NCI-H2196 treated with DMSO at 0.1 percent for 48 hours (cell line): ENCODE data around the gene RNF149.
"Not testable (repeated sequence)": the region's sequence is repeated elsewhere in the genome, so short reads cannot be mapped to it uniquely, and the experiment has no call there.

Experiments
- DNase-seq: peaks from one replicate; lab custom pipeline; 2025; ENCODE audit not compliant: unreplicated experiment; lab: John Stamatoyannopoulos, UW

Gene RNF149

DNA sequence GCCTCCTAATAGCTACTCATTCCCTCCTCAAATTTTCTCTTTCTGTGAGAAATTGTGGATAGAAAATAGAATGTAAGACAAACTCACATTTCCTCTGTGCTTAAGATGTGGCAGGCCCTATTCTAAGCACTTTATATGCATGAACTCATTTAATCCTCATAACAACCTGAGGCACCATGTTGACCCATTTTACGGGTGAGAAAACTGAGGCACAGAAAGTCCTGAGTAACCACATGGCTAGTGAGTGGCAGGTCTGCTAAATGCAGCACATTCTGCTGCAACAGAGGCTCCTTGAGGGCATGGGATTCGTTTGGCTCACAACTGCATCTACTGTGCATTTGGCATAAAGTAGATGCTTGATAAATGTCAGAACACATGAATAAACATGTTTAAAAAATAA is 22.7 kb upstream of the RNF149 start:
- DNase-seq: no peak

DNA sequence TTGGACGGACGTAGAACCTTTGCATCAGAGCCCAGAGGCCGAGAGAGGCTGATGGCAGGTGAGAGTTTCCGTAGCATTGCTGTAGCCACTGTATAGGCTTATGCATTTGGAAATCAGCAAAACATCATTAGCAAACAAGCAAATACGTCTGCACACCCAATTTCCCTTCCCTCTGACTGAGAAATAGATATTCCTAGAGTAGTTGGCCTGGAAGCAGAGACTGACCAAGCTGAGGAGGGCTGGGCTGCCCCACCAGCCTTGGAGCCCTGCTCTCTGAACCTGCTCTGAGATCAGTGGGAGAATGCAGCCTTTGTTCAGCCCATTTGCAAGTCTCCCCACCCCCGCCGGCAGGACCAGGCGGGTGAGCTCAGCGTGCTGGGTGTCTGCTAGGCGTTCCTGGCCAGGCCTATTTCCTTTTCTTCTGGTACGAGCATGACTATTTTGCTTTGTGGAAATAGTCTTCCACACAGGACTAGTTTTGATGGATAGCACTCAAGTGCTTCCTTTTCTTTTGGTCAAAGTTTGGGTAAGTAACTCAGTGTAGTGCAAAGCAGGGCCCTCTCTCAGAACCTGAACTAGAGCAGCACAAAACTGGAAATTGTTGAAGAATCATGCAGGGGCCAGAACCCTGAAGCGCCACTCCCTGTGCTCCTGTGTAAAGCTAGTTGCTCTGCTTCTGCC is 21.9 kb upstream of the RNF149 start:
- DNase-seq: no peak

DNA sequence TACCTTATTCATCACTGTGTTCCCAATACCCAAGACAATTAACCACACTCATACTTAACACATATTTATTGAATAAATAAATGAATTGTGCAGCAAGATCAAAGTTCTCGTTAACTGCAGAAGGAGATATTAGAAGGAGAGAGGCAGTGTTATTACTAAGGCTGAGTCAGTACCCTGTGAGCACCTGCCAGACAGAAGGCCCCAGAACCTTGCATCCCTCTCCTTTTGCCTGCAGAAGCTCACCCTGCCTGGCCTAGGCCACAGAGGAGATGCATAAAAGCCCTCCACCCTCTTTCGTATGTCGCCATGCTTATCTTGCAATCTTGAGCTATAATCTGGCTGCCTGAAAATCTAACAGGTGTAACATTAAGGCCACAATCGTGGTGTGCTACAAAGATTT is 20.5 kb upstream of the RNF149 start:
- DNase-seq: no peak

DNA sequence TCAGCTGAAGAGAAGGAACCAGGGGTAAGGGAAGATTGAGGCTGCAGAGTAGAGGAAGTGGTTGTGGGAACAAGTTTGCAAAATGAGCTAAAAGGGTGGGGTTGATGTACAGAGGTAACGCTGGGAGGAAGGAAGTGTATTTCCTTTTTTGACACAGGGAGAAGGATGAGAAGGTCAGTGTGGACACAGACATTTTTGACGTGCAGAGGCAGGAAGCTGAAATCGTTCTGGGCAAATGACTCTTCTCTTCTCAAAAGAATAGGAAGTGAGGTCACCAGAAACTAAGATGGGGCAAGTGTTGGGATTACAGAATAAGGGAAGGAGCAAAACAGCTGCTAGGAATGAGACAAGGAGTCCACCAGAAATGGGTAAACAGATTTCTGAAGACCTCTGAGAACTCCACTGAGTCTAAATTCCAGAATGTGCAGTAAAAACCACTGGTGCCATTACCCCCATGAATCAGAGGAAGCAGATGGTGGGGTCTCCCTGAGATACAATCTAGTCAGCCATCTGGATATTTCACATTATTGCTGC is 20.0 kb upstream of the RNF149 start:
- DNase-seq: no peak

DNA sequence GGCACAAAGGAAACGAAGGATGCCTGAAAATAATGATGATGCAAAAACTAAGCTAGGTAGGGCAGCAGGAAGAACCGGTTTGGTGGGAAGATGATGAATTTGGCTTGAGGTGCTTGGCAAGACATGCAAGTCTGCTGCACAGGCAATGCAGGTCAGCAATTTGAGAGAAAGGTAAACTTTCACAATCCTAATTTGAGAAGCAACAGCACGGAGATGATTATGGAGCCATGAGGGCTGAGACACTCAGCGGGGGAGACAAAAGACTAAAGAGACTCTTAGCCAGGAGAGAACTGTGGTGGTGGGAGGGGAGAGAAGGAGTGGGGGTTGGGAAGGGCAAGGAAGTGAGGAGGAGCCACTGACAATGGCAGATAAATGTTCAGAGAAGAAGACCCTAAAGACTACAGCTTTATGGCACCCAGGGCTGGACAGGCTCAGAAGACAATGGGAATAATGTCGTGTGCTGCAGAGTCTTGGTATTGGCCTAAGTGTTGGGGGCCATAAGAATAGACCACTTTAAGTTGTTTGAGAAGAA is 19.4 kb upstream of the RNF149 start:
- DNase-seq: peak; percentile 68

DNA sequence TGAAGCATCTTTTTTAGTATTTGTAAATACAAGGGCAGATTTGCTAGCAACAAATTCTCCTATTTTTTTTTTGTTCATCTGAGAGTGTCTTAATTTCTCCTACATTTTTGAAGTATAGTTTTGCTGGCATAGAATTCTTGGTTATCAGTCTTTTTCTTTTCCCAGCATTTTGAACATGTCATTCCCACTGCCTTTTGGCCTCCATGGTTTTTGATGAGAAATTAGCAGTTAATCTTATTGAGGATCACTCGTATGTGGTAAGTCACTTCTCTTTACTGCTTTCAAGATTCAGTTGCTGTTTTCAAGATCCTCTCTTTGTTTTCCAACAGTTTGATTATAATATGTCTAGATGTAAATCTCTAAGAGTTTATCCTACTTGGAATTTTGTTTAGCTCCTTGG is 16.9 kb upstream of the RNF149 start:
- no peak for DNase-seq

DNA sequence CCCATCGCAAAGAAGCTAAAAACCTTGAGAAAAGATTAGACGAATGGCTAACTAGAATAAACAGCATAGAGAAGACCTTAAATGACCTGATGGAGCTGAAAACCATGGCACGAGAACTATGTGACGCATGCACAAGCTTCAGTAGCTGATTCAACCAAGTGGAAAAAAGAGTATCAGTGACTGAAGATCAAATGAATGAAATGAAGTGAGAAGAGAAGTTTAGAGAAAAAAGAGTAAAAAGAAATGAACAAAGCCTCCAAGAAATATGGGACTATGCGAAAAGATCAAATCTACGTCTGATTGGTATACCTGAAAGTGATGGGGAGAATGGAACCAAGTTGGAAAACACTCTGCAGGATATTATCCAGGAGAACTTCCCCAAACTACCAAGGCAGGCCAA is 8.1 kb upstream of the RNF149 start:
- not testable (repeated sequence) for DNase-seq

DNA sequence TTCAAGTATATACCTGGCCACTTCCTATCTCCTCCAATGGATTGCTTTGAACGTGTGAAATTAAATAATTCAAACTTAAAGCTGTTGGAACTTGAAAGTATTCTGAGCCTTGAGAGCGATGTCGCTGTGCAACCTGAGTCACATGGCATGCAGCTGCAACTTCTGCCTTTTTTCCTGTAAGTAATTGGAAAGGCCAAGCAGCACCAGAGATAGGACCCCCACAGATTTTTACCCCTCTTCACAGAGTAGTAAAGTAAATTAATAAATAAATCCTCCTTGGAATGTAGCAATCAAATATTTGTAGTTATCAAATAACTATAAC is 3.2 kb upstream of the RNF149 start:
- no peak for DNase-seq

DNA sequence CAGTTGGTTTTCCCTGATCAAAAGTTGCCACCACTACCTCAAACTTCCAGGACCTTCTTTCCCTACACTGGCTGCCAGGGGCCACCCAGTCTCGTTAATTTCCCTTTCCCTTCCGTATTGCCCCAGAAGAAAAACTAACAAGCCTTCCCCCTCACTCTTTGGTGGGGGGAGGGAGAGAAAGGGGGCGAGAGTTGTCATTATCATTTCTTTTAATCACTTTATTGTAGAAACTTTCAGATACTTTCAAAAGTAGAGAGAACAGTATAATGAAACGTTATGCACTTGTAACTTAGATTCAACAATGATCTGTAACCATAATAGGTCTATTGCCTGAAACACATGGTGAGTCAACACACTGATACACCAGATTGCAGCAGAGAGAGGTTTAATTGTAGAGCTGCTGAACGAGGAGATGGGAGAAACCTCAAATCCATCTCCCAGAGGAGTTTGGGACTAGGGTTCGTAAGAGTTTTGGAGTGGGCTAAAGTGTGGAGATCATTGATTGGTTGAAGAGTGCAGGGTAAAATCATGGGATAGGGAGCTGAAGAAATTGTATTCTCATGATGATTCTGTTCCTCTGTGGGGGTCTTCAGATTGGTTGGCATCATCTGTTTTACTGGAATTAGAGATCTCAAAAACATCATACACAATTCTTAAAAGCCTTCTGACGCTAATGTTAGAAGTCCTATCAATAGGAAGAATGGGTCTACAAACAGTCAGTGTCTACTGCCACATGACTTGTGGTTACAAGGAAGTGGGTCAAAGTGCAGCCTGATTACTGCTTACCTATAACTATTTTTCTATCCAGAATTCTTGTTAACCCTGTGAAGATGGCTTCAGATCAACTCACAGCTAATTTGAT is 2.6 kb upstream of the RNF149 start:
- DNase-seq: no peak

DNA sequence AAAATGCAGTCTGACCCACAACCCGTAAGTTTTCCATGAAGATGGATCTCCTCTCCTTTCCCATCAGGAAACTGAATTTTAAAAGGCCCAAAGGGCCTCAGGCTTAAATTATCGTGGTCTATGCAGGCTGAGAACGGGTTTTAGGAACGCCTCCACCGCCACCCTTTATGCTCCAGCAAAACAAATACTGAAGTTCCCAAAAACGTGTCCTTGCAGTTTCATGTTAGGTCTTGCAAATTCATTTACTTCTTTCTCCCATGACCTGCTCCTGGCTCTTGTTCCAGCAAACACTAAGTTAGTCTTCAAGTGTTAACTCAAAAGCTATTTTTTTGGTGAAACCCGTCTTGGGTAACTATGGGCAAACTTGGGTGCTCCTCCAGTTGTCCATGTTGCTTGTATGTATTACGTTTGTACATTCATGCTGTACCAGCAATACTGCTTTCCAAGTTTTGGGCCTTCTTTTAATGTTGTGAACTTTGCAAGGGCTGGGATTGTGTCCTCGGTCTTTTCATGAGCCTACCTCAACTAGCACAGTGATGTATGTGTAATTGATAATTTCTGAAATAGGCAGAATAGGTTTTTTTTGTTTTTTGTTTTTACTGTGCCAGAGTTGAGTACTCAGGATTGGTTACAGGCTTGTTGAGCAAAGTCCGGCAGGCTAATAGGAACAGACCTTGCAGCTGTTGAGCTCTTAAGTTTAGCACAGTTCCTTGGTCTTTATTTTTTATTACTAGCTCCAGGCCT is 1.8 kb upstream of the RNF149 start:
- DNase-seq: no peak

DNA sequence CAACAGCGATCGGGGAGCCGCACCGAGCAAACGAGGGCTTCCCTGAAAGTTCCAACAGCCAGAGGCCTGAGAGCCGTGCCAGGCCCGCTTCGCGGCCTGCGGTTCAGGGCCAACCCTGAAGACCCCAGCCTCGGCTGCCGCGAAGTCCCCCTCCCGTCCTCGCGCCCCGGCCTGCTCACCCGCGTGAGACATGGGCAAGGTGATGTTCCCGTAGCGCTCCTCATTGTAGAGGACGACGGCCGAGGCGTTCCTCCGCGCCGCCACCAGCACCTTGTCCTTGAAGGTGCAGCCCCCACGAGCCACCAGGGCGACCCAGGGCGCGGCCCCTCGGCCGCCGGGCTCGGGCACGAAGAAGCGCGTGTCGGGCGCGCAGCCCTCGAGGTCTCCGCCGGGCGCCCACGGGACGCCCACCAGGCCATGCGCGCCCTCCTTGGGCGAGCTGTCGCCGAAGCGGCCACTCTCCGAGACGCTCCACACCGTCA is 510 bp downstream of the RNF149 start:
- DNase-seq: no peak

DNA sequence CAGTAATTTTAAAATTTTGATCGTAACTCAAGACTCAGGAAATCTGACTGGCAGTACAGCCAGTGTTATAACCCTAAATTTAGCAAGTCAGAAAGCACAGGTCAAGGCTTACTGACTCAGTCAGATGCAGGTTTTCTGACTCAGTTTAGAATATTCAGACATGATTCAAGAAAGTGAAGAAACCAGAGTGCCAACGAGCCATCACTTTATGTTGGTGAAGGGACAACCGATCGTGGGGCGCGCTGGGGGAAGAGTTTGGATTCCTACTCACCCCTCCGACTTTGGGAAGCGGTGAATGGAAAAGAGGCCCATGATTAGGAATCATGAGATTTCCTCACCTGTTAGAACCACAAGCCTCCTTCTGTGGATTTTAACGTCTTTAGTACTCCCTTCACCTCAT is 998 bp downstream of the RNF149 start:
- no peak for DNase-seq

DNA sequence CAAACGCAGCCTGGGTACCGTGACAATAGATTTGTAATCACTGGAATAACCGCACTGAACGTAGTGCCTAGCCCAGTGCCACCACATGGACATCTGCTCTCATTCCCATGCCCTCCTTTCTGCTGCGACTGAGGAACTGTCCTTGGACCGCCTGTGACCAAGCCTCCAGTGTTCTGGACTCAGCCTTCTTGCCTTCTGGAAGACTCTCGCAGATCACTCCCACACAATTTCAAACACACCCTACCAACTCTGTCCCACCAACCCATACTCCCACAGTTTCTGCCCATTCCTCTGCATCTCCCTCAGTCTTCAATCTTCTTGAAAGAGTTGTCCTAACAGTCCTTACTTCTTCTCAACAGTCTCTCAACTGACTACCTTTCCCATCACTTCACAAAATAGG is 2.1 kb downstream of the RNF149 start:
- no peak for DNase-seq

DNA sequence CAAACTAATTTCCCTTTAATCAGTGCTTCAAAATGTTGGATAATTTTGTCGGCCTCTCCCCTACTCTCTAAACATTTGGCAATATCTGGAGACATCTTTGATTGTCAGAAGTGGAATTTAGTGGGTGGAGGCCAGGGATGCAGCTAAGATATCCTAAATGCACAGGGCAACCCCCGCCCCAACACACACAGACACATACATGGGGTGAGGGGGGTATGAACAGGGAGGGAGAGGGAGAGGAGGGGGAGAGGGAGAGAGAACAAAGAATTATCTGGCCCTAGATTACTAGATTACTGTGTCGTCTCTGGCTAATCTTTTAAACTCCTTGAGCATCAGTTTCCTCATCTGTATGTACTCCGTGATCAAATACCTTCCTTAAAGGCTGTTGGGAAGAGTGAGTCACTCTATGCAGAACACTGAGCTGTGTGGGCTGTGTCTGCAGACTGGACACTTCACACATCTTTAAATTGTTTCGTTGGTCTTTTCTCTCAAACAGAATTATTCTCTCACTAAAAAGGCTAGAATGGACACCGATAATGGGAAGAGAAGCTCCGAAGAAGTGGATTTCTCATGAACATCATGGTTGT is 2.9 kb downstream of the RNF149 start:
- DNase-seq: no peak

DNA sequence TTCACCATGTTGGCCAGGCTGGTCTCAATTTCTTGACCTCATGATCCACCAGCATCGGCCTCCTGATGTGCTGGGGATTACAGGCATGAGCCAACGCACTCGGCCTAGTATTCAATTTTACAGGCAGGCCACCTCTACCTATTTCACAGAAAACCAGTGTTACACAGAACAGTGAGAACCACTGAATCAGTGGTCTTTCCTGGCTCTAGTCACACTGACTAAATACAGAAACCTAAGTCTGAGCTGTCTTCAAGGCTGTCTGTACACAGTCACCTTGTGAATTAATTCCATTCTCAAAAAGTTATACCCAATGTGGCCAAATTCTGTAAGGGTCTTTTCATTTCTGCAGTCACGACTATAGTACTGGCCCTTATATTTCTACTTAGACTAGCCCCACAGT is 3.5 kb downstream of the RNF149 start:
- no peak for DNase-seq

DNA sequence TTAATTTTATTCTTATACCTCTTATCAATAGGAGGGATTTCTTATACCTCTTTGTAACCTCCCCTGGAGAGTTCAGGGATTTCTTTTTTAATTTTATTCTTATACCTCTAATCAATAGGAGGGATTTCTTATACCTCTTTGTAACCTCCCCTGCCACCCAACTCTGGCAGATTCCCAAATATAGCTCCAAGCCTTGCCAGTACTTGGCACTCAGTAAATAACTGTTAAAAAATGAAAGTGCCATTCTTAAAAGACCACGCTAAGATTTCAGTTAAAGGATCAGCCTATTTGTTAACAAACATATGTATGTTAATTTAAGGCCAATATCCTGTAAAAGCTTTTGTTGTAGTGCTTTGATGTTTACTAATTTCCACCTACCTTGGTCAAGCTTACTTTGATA is 4.8 kb downstream of the RNF149 start:
- DNase-seq: no peak

DNA sequence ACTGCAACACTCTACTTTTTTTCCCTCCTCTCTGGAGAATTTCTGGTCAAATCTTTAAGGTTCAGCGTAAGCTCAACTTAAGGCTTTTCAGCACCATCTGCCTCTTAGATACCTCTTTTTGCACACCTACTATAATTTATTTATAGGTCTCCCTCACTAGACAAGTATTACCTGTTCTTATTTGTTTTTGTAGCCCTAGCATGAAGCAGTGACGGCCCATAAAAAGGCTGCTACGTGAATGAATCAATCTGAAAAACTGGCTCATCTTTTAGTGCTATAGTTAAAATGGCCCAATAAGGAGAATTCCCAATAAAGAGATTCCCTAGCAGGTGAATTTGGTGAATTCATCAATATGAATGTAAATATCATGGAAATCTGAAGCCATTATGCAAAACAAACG is 6.5 kb downstream of the RNF149 start:
- no peak for DNase-seq

DNA sequence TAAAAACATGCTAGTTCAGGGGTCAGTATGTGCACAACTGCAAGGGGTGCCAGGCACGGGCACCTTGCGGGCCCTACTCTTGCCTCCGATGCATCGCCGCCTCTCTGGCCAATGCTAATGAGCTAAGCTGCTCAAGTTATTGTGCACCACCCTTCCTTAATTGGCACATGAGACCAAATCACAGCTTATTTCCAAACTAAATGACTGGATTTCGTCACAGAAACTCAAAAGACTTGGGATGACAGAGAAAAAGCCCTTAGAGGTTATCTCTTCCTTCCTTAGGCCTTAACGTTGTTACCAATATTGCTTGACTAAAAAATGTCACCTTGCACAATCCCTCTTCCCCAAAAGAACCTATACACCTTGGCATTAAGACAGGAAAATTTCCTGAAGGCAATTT is 7.7 kb downstream of the RNF149 start:
- no peak for DNase-seq

DNA sequence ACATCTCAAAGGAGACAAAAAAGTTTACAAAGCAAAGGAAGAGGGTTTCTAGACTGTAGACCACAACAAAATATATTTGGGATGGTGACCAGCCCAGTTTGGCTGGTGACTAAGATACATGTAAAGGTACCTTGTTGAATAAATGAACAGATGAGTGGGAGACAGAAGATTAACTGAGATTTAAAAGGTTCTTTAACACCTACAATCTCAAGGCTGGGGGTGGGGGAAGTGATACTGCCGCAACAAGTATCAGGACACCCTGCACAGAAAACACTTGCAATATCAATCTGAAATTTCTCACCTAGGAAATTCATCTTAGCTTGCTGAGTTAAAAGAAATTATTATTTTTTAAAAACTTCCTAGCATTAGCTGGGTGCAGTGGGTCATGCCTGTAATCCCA is 8.3 kb downstream of the RNF149 start:
- no peak for DNase-seq

DNA sequence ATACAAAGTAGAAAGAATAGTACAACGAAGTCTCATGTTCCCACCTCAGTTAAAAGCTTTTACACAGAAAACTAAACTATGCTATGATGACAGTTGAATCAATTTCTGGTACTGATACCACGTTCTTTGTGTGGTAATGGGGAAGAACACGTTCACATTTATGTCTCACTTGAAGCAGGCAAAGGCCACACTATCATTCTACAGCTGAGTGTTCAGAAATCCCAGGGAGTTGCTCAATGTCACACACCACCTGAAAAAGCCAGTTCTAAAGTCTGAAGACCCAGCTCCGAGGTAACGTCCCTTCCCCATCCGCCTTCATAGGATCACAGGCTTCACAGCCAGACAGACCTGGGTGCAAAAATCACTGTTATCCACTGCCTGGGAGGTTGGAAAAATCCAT is 8.9 kb downstream of the RNF149 start:
- DNase-seq: no peak

DNA sequence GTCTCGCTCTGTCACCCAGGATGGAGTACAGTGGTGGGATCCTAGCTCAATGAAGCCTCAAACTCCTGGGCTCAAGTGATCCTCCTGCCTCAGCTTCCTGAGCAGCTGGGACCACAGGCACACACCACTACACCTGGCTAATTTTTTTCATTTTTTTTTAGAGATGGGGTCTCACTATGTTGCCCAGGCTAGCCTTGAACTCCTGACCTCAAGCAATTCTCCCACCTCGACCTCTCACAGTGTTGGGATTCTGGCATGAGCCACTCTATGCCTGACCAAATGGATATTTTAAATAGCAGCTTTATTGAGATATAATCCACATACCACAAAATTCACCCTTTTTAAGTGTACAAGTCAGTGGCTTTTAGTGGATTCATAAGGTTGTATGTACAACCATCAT is 11.1 kb downstream of the RNF149 start:
- no peak for DNase-seq
